Gastroesophageal sphincter (tissue), 4 donors: ENCODE data around the gene ANKRA2. TPM values are rescaled to one million over a fixed set of nuclear protein-coding genes. Genes with fewer than 3 reads are reported as not detected.

ENCODE experiments used
- ATAC-seq: fragments of 150-250 bp; one replicate; pipeline ENCODE4 v1.9.1; 2016; ENCODE audit warnings: mild to moderate bottlenecking, moderate library complexity
- H3K27ac ChIP-seq, 4 donors: fragments of 200-600 bp; sonication (generic) in 3 of 4; 1 replicate in 3 of 4; 2 replicates in 1 of 4; pipeline ENCODE4 v1.5.1; 2016 to 2019
- H3K27me3 ChIP-seq: fragments of 200-600 bp; sonication (generic); one replicate; pipeline ENCODE4 v1.5.1; 2019
- H3K36me3 ChIP-seq, 2 donors: fragments of 200-600 bp; sonication (generic); one replicate each; pipeline ENCODE4 v1.5.1; 2019; ENCODE audit warnings: control low read depth in 1 of 2
- H3K4me1 ChIP-seq, 3 donors: fragments of 200-600 bp; sonication (generic); 1 replicate in 2 of 3; 2 replicates in 1 of 3; pipeline ENCODE4 v1.5.1; 2016 to 2019; ENCODE audit warnings: control low read depth in 2 of 3
- H3K4me3 ChIP-seq, 2 donors: fragments of 200-600 bp; sonication (generic); one replicate each; pipeline ENCODE4 v1.5.1; 2019; ENCODE audit warnings: mild to moderate bottlenecking in 1 of 2, moderate library complexity in 1 of 2
- H3K9me3 ChIP-seq, 3 donors: fragments of 200-600 bp; sonication (generic); one replicate each; pipeline ENCODE4 v1.5.1; 2017 to 2019; ENCODE audit warnings: control low read depth in 2 of 3
- EP300 ChIP-seq: sonication (generic); formaldehyde crosslinking; IDR thresholded peaks from one replicate; pipeline ENCODE4 v1.6.1; 2017; ENCODE audit warnings: antibody characterized with exemption, mild to moderate bottlenecking
- POLR2A ChIP-seq, 2 donors: fragments of 450-650 bp; IDR thresholded peaks; one replicate each; pipeline ENCODE4 v1.6.1; 2017; ENCODE audit warnings: antibody characterized with exemption in 2 of 2, mild to moderate bottlenecking in 2 of 2, moderate library complexity in 1 of 2
- POLR2AphosphoS5 ChIP-seq: sonication (generic); formaldehyde crosslinking; IDR thresholded peaks from one replicate; pipeline ENCODE4 v1.6.1; 2017; ENCODE audit warnings: antibody characterized with exemption
- WGBS, 2 donors: methylation state at CpG; one replicate each; pipeline ENCODE4 v1.1.5; 2018; ENCODE audit warnings: low coverage in 1 of 2; 5-methylcytosine and 5-hydroxymethylcytosine counted together
- total RNA-seq, 4 donors: library from RNA; depleted of rRNA; stranded (reverse); fragments of >200 nt; gene quantifications; one replicate each; pipeline ENCODE4 v1.1.0, GENCODE V29; 2016
- TF ChIP-seq, protein P1 (sequence below), 4 experiments: fragments of 200-600 bp in 2 of 4; fragments of 450-650 bp in 2 of 4; sonication (generic) in 1 of 4; IDR thresholded peaks; one replicate each; pipeline ENCODE4 v1.5.1; 2017 to 2019; ENCODE audit warnings: antibody characterized with exemption in 4 of 4, mild to moderate bottlenecking in 2 of 4, moderate library complexity in 2 of 4

Gene ANKRA2, protein sequence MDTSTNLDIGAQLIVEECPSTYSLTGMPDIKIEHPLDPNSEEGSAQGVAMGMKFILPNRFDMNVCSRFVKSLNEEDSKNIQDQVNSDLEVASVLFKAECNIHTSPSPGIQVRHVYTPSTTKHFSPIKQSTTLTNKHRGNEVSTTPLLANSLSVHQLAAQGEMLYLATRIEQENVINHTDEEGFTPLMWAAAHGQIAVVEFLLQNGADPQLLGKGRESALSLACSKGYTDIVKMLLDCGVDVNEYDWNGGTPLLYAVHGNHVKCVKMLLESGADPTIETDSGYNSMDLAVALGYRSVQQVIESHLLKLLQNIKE
- total RNA-seq: 10 to 100 TPM; 18.3 to 55.3 (median 28.2) TPM

DNA sequence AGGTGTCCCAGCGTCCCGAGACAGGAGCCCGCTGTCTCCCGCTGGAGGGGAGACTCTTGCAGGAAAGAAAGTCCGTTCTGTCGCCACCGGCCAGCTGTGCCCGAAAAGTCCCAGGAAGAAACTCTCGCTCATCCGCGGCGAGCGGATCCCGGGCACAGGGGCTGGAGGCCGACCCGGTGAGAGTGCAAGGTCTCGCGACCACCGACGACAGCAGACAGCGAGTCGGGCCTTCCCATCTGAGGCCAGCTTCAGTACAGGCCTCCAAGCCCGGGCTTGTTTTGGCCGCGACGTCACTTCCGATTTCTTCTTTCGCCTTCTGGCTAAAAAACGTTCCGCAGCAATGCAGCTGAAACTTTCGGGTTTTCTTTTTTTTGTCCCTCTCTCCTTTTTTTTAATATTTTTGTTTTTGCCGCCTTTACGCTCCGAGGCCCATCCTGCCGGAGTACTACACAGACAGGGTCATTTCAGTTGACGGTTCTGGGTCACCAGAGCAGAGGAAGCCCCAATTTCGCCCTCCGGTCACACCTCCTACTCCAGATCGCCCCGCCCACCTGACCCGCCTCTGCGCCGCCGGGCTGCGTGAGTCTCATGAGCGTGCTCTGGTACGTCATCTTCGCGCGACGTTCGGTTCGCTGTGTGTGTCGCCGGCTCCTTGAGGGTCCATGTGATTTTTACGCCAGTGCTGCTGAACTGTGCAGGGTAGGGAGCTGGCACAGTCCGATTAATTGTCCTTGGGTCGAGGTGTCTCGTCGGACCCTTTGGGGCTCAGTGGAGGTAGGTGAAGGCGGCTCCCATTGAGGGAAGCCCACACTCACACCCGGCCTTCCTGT is at the start of gene ANKRA2, which contains the start of gene UTP15:
Gene ANKRA2, minus strand, starts transcription at position 501 of the 830 bp plus-strand sequence. CDS start 2,758 bp downstream, outside the sequence.
Gene UTP15, plus strand, starts transcription at position 605 of the 830 bp plus-strand sequence. CDS start 1,602 bp downstream, outside the sequence.
- 0 to 1% methylated on average over 18 to 19 of the region's 62 CpGs for WGBS, 2 donors
- H3K4me1 ChIP-seq: peaks cover 9 to 49% (median 16%) of the 10 kb centered on the region in 3 donors
- no peaks in the 10 kb centered on the region for H3K9me3 ChIP-seq
- H3K4me3 ChIP-seq: peak within 1 kb of the TSS; percentile 65 to 76
- peaks cover 5 to 49% of the 10 kb centered on the region in 2 donors for H3K36me3 ChIP-seq
- H3K27me3 ChIP-seq: no peaks in the 10 kb centered on the region
- peak; percentile 99 for ATAC-seq
- H3K27ac ChIP-seq: peak within 1 kb of the TSS; percentile 85 to 96 (median 92)
- TF ChIP-seq POLR2A (IDR thresholded peaks at IDR 0.05) (peak; percentile 19 to 31), POLR2AphosphoS5 (peak; percentile 85)
- TF ChIP-seq, protein P1, sequence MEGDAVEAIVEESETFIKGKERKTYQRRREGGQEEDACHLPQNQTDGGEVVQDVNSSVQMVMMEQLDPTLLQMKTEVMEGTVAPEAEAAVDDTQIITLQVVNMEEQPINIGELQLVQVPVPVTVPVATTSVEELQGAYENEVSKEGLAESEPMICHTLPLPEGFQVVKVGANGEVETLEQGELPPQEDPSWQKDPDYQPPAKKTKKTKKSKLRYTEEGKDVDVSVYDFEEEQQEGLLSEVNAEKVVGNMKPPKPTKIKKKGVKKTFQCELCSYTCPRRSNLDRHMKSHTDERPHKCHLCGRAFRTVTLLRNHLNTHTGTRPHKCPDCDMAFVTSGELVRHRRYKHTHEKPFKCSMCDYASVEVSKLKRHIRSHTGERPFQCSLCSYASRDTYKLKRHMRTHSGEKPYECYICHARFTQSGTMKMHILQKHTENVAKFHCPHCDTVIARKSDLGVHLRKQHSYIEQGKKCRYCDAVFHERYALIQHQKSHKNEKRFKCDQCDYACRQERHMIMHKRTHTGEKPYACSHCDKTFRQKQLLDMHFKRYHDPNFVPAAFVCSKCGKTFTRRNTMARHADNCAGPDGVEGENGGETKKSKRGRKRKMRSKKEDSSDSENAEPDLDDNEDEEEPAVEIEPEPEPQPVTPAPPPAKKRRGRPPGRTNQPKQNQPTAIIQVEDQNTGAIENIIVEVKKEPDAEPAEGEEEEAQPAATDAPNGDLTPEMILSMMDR (IDR thresholded peaks at IDR 0.05): no peak

DNA sequence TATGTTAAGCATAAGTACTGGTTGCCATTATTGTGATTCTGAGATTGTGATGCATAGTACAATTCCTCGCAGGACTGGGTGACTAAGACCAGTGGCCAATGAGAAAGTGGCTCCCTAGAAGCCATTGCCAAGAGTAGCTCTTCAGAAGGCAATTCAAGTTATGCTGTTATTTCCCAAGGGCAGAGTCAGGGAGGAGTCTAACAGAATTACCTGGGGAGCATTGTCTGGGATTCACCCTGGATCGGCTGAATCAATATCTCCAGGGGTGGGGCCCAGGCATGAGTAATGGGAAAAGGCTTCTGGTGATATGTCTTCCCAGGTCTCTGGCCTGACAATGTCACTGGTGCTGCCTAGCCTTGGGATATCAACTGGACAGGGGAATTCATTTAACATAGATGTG is 49.6 kb upstream of the ANKRA2 start:
- no peak for ATAC-seq
- TF ChIP-seq POLR2A (IDR thresholded peaks at IDR 0.05) (no peak), POLR2AphosphoS5 (no peak), EP300 (no peak)
- TF ChIP-seq, protein P1 (IDR thresholded peaks at IDR 0.05): no peak
- Histone ChIP-seq H3K36me3 (no peaks in the 10 kb centered on the region), H3K27me3 (no peaks in the 10 kb centered on the region), H3K9me3 (no peaks in the 10 kb centered on the region), H3K4me1 (peaks cover 0 to 5% (median 0%) of the 10 kb centered on the region in 3 donors), H3K27ac (no peak overlapping the region), H3K4me3 (no peak overlapping the region)
- WGBS, 2 donors: 78 to 90% methylated on average over 2 of the region's 2 CpGs

DNA sequence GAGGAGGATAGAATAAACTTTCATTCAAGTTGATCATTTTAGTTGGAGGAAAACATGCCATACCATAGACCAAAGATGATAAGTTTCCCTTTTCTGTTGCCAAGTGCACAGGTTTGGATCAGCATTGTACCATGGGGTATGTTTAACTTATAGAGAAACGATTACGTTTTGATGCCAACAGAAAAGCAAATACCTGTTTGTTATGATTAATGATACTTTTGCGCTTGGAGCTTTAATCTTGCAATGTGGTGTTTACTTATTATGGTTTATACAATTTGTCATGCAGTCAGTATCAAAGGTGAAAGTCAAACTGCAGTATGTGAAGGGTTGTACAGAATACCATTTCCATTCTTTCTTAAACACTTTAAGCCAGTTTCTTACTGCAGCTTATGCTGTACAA is 47.4 kb upstream of the ANKRA2 start:
- H3K27me3 ChIP-seq: no peaks in the 10 kb centered on the region
- no peaks in the 10 kb centered on the region for H3K9me3 ChIP-seq
- no peak for ATAC-seq
- WGBS, 2 donors: 31 to 33% methylated on average over 3 of the region's 3 CpGs
- H3K4me1 ChIP-seq: peaks cover 0 to 5% (median 0%) of the 10 kb centered on the region in 3 donors
- no peaks in the 10 kb centered on the region for H3K36me3 ChIP-seq
- TF ChIP-seq POLR2A (IDR thresholded peaks at IDR 0.05): no peak
- H3K4me3 ChIP-seq: no peak overlapping the region
- no peak overlapping the region for H3K27ac ChIP-seq

DNA sequence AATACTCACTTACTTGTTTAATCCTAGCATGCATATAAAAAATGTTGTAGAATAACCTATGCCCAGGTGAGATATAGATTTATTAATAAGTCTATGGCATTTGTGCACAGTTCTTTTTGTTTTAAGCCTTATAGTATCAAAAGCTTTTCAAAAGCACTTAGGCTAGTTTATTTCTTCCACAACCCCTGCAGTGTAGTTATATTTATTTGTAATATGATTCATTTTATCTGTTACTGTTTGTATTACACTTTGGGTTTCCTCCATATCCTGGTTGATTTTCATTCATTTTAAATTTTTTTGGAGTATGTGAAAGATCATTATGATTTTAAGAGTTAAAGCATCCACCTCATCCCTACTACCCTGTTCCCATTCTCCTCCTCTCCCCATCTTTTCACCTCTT is 41.8 kb upstream of the ANKRA2 start:
- no peak overlapping the region for H3K27ac ChIP-seq
- H3K36me3 ChIP-seq: no peaks in the 10 kb centered on the region
- TF ChIP-seq, protein P1 (IDR thresholded peaks at IDR 0.05): no peak
- no peak for TF ChIP-seq POLR2AphosphoS5
- H3K27me3 ChIP-seq: no peaks in the 10 kb centered on the region
- no peaks in the 10 kb centered on the region for H3K4me1 ChIP-seq
- H3K4me3 ChIP-seq: no peak overlapping the region
- H3K9me3 ChIP-seq: peaks cover 0 to under 1% (median 0%) of the 10 kb centered on the region in 3 donors
- ATAC-seq: no peak

DNA sequence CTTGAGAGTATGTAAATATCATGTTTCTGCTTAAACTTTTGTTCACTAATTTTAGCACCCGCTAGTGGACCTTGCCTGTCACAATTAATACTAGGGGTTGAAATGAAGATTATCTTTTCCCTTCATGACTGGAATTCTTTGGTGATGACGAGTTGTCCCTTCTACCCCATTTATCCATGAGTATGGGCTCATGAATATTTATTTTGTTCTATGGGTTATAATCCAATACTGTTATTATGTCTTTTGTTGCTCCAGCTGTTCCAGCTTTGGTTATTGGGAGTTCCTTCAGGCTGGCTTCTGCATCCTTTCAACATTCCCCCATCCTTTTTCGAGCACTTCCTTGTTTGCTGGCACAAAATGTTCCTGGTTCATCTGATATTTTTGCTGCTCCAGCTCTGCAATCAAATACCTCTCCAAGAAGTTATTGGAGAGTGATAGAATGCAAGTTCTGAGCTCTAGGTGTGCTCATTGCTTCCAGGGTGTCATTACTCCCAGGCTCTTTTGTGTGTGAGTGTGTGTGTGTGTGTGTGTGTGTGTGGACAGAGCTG is 40.8 kb upstream of the ANKRA2 start:
- H3K27ac ChIP-seq: no peak overlapping the region
- H3K36me3 ChIP-seq: no peaks in the 10 kb centered on the region
- no peak for TF ChIP-seq POLR2A (IDR thresholded peaks at IDR 0.05)
- TF ChIP-seq, protein P1 (IDR thresholded peaks at IDR 0.05): no peak
- no peak for TF ChIP-seq POLR2AphosphoS5
- no peak for TF ChIP-seq EP300
- H3K27me3 ChIP-seq: no peaks in the 10 kb centered on the region
- H3K4me3 ChIP-seq: no peak overlapping the region
- ATAC-seq: no peak
- WGBS, 2 donors: 28 to 61% methylated on average over 2 to 3 of the region's 3 CpGs
- H3K4me1 ChIP-seq: no peaks in the 10 kb centered on the region
- H3K9me3 ChIP-seq: peaks cover 0 to 6% (median 0%) of the 10 kb centered on the region in 3 donors
